ENCODE data around the gene MN1.

Gene MN1

GRCh38 chr22:27842669-27843431 is 41.3 kb upstream of the MN1 start:
- no peak overlapping the region for H3K9ac ChIP-seq (ENCODE audit: low read depth in 1 of 2, low read length in 2 of 2)
- H3K27ac ChIP-seq (ENCODE audit: low read depth in 2 of 2, low read length in 2 of 2), result no peak overlapping the region
- peaks cover 0 to 9% of the 10 kb centered on the region in 2 donors for H3K36me3 ChIP-seq (ENCODE audit: control insufficient read depth in 2 of 2, insufficient read depth in 2 of 2, low read length in 2 of 2)
- H3K4me1 ChIP-seq (ENCODE audit: control insufficient read depth in 2 of 2, insufficient read depth in 2 of 2, low read length in 2 of 2), result no peaks in the 10 kb centered on the region
- H3K27me3 ChIP-seq (ENCODE audit: control insufficient read depth in 2 of 2, insufficient read depth in 2 of 2, low read length in 2 of 2), result no peaks in the 10 kb centered on the region
- no peaks in the 10 kb centered on the region for H3K9me3 ChIP-seq (ENCODE audit: control insufficient read depth in 2 of 2, low read length in 2 of 2)
- no peak overlapping the region for H3K4me3 ChIP-seq (ENCODE audit: low read length in 2 of 2)

DNA sequence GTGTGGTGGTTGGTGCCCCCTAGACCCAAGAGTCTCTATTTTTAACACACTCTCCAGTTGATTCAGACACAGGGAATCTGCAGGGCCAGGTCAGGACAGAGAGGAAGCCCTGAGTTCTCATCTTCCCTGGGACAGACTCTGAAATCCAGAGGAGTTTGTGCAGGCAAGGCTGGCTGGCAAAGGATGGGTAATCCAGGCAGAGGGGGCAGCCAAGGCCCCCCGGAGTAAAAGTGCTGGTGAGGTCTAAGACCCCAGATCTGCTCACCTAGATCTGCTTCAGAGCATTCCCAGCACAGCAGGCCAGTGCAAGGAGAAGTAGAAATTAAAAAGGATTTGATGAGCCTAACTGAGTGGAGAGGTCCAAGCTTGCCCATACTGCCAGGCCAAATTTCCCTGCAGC is 40.6 kb upstream of the MN1 start:
- Histone ChIP-seq H3K9ac (ENCODE audit: low read depth in 1 of 2, low read length in 2 of 2) (no peak overlapping the region), H3K4me1 (ENCODE audit: control insufficient read depth in 2 of 2, insufficient read depth in 2 of 2, low read length in 2 of 2) (no peaks in the 10 kb centered on the region), H3K36me3 (ENCODE audit: control insufficient read depth in 2 of 2, insufficient read depth in 2 of 2, low read length in 2 of 2) (peaks cover 0 to 6% of the 10 kb centered on the region in 2 donors), H3K27ac (ENCODE audit: low read depth in 2 of 2, low read length in 2 of 2) (no peak overlapping the region), H3K4me3 (ENCODE audit: low read length in 2 of 2) (no peak overlapping the region), H3K9me3 (ENCODE audit: control insufficient read depth in 2 of 2, low read length in 2 of 2) (no peaks in the 10 kb centered on the region), H3K27me3 (ENCODE audit: control insufficient read depth in 2 of 2, insufficient read depth in 2 of 2, low read length in 2 of 2) (no peaks in the 10 kb centered on the region)

DNA sequence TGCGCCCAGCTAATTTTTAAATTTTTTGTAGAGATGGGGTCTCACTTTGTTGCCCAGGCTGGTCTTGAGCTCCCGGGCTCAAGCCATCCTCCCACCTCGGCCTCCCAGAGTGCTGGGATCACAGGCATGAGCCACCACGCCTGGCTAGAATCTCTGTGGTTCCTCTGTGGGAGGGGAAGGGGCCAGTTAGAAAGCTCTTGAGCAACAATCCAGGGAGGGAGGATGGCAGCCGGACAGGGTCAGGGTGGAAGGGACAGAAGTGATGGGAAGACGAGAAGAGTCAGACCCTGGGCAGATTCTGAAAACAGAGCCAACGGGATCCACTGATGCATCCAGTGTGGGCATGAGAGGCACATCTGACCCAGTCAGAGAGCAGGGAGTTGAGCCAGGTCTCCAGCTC is 38.9 kb upstream of the MN1 start:
- H3K4me3 ChIP-seq (ENCODE audit: low read length in 2 of 2), result no peak overlapping the region
- no peaks in the 10 kb centered on the region for H3K9me3 ChIP-seq (ENCODE audit: control insufficient read depth in 2 of 2, low read length in 2 of 2)
- H3K4me1 ChIP-seq (ENCODE audit: control insufficient read depth in 2 of 2, insufficient read depth in 2 of 2, low read length in 2 of 2), result no peaks in the 10 kb centered on the region
- H3K36me3 ChIP-seq (ENCODE audit: control insufficient read depth in 2 of 2, insufficient read depth in 2 of 2, low read length in 2 of 2), result no peaks in the 10 kb centered on the region
- H3K27me3 ChIP-seq (ENCODE audit: control insufficient read depth in 2 of 2, insufficient read depth in 2 of 2, low read length in 2 of 2), result no peaks in the 10 kb centered on the region
- H3K27ac ChIP-seq (ENCODE audit: low read depth in 2 of 2, low read length in 2 of 2), result no peak overlapping the region
- no peak overlapping the region for H3K9ac ChIP-seq (ENCODE audit: low read depth in 1 of 2, low read length in 2 of 2)

DNA sequence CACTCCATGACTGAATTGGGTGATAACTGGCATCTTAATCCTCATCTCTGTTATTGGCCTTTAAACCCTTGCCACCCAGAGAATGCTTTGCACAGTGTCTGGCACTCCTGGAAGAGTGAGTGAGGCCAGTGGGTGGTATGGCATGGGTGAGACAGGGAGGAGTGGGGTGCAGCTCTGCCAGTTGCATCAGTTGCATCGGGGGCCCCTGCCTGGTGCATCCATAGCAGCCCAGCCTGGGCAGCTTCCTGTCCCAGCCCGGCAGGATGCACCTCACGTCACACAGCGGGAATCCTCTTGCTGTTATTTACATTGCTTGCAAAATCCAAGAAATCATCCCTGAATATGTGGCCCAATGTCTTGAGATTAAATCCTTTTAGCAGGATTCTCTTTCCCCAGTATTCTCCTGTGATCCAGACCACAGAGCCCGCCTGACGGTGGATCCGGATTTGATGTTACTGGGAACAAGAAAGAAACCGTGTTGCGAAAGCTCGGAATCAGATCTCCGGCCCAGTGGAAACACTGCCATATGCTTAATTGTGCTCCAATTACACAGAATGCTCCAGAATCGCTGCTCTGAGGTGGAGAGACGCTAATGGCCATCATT is 37.6 kb upstream of the MN1 start:
- H3K4me1 ChIP-seq (ENCODE audit: control insufficient read depth in 2 of 2, insufficient read depth in 2 of 2, low read length in 2 of 2), result no peaks in the 10 kb centered on the region
- no peaks in the 10 kb centered on the region for H3K36me3 ChIP-seq (ENCODE audit: control insufficient read depth in 2 of 2, insufficient read depth in 2 of 2, low read length in 2 of 2)
- H3K9me3 ChIP-seq (ENCODE audit: control insufficient read depth in 2 of 2, low read length in 2 of 2), result no peaks in the 10 kb centered on the region
- H3K27me3 ChIP-seq (ENCODE audit: control insufficient read depth in 2 of 2, insufficient read depth in 2 of 2, low read length in 2 of 2), result no peaks in the 10 kb centered on the region
- no peak overlapping the region for H3K9ac ChIP-seq (ENCODE audit: low read depth in 1 of 2, low read length in 2 of 2)
- no peak overlapping the region for H3K4me3 ChIP-seq (ENCODE audit: low read length in 2 of 2)
- H3K27ac ChIP-seq (ENCODE audit: low read depth in 2 of 2, low read length in 2 of 2), result no peak overlapping the region

- Histone ChIP-seq H3K9ac (ENCODE audit: low read depth in 1 of 2, low read length in 2 of 2) (no peak overlapping the region), H3K4me3 (ENCODE audit: low read length in 2 of 2) (no peak overlapping the region), H3K9me3 (ENCODE audit: control insufficient read depth in 2 of 2, low read length in 2 of 2) (no peaks in the 10 kb centered on the region), H3K27ac (ENCODE audit: low read depth in 2 of 2, low read length in 2 of 2) (no peak overlapping the region), H3K27me3 (ENCODE audit: control insufficient read depth in 2 of 2, insufficient read depth in 2 of 2, low read length in 2 of 2) (no peaks in the 10 kb centered on the region), H3K36me3 (ENCODE audit: control insufficient read depth in 2 of 2, insufficient read depth in 2 of 2, low read length in 2 of 2) (no peaks in the 10 kb centered on the region), H3K4me1 (ENCODE audit: control insufficient read depth in 2 of 2, insufficient read depth in 2 of 2, low read length in 2 of 2) (no peaks in the 10 kb centered on the region)
These were observed 34.6 kb upstream of the MN1 start for GRCh38 chr22:27836181-27836580.

DNA sequence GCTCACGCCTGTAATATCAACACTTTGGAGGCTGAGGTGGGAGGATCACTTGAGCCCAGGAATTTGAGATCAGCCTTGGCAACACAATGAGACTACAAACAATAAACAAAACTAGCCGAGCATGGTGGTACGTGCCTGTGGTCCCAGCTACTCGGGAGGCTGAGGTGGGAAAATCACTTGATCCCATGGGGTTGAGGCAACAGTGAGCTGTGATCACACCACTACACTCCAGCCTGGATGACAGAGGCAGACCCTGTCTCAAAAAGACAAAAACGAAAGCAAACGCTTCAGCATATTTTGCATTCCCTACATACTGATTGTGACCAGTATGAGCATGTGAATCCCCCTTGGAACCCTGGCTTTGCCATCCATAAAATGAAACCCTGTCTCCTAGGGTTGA is 33.9 kb upstream of the MN1 start:
- H3K36me3 ChIP-seq (ENCODE audit: control insufficient read depth in 2 of 2, insufficient read depth in 2 of 2, low read length in 2 of 2), result no peaks in the 10 kb centered on the region
- no peaks in the 10 kb centered on the region for H3K4me1 ChIP-seq (ENCODE audit: control insufficient read depth in 2 of 2, insufficient read depth in 2 of 2, low read length in 2 of 2)
- no peak overlapping the region for H3K9ac ChIP-seq (ENCODE audit: low read depth in 1 of 2, low read length in 2 of 2)
- H3K27me3 ChIP-seq (ENCODE audit: control insufficient read depth in 2 of 2, insufficient read depth in 2 of 2, low read length in 2 of 2), result no peaks in the 10 kb centered on the region
- H3K9me3 ChIP-seq (ENCODE audit: control insufficient read depth in 2 of 2, low read length in 2 of 2), result no peaks in the 10 kb centered on the region
- no peak overlapping the region for H3K27ac ChIP-seq (ENCODE audit: low read depth in 2 of 2, low read length in 2 of 2)
- H3K4me3 ChIP-seq (ENCODE audit: low read length in 2 of 2), result no peak overlapping the region

- H3K4me1 ChIP-seq (ENCODE audit: control insufficient read depth in 2 of 2, insufficient read depth in 2 of 2, low read length in 2 of 2), result no peaks in the 10 kb centered on the region
- no peak overlapping the region for H3K4me3 ChIP-seq (ENCODE audit: low read length in 2 of 2)
- no peaks in the 10 kb centered on the region for H3K9me3 ChIP-seq (ENCODE audit: control insufficient read depth in 2 of 2, low read length in 2 of 2)
- H3K9ac ChIP-seq (ENCODE audit: low read depth in 1 of 2, low read length in 2 of 2), result no peak overlapping the region
- no peak overlapping the region for H3K27ac ChIP-seq (ENCODE audit: low read depth in 2 of 2, low read length in 2 of 2)
- H3K36me3 ChIP-seq (ENCODE audit: control insufficient read depth in 2 of 2, insufficient read depth in 2 of 2, low read length in 2 of 2), result no peaks in the 10 kb centered on the region
- H3K27me3 ChIP-seq (ENCODE audit: control insufficient read depth in 2 of 2, insufficient read depth in 2 of 2, low read length in 2 of 2), result no peaks in the 10 kb centered on the region
These were observed 33.0 kb upstream of the MN1 start for GRCh38 chr22:27834364-27835185.

DNA sequence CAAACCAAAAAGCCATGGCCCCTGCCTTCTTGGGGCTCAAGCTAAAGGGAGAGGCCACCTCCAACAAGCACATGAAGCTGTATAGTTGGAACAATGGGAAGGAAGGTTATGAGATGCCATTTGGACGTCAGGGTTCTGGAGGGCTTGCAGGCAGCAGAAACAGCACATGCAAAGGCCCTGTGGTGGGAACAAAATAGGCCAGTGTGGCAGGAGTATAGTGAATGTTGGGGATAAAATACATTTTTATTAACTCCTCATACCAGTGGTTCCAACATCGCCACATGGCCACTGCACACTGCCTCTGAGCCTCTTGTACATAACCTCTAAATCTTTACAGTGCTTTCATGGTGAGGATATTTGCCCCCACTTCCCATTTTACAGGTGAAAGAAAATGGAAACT is 32.2 kb upstream of the MN1 start:
- Histone ChIP-seq H3K4me3 (ENCODE audit: low read length in 2 of 2) (no peak overlapping the region), H3K9me3 (ENCODE audit: control insufficient read depth in 2 of 2, low read length in 2 of 2) (no peaks in the 10 kb centered on the region), H3K27me3 (ENCODE audit: control insufficient read depth in 2 of 2, insufficient read depth in 2 of 2, low read length in 2 of 2) (no peaks in the 10 kb centered on the region), H3K9ac (ENCODE audit: low read depth in 1 of 2, low read length in 2 of 2) (no peak overlapping the region), H3K36me3 (ENCODE audit: control insufficient read depth in 2 of 2, insufficient read depth in 2 of 2, low read length in 2 of 2) (no peaks in the 10 kb centered on the region), H3K4me1 (ENCODE audit: control insufficient read depth in 2 of 2, insufficient read depth in 2 of 2, low read length in 2 of 2) (no peaks in the 10 kb centered on the region), H3K27ac (ENCODE audit: low read depth in 2 of 2, low read length in 2 of 2) (no peak overlapping the region)

DNA sequence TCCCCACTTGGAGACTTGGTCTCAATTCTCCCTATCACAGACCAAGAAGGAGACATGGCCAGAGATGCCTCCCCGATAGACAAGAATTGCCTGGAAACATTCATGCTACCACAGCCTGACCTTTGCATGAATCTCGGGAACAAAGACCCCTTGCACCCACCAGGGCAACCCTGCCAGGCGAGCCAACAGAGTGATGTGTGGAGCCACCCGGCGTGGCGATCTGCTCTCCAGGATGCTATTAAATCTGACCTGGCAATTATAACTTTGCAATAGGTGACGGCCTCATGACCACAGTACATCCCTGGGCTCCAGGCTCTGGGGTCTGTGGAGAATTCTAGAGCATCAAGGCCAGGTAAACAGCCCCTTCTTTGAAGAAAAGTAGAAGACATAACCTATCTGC is 31.1 kb upstream of the MN1 start:
- H3K4me1 ChIP-seq (ENCODE audit: control insufficient read depth in 2 of 2, insufficient read depth in 2 of 2, low read length in 2 of 2), result no peaks in the 10 kb centered on the region
- no peaks in the 10 kb centered on the region for H3K27me3 ChIP-seq (ENCODE audit: control insufficient read depth in 2 of 2, insufficient read depth in 2 of 2, low read length in 2 of 2)
- H3K27ac ChIP-seq (ENCODE audit: low read depth in 2 of 2, low read length in 2 of 2), result no peak overlapping the region
- no peak overlapping the region for H3K9ac ChIP-seq (ENCODE audit: low read depth in 1 of 2, low read length in 2 of 2)
- H3K36me3 ChIP-seq (ENCODE audit: control insufficient read depth in 2 of 2, insufficient read depth in 2 of 2, low read length in 2 of 2), result no peaks in the 10 kb centered on the region
- no peak overlapping the region for H3K4me3 ChIP-seq (ENCODE audit: low read length in 2 of 2)
- H3K9me3 ChIP-seq (ENCODE audit: control insufficient read depth in 2 of 2, low read length in 2 of 2), result no peaks in the 10 kb centered on the region

GRCh38 chr22:27829620-27830019 is 28.1 kb upstream of the MN1 start:
- no peak overlapping the region for H3K4me3 ChIP-seq (ENCODE audit: low read length in 2 of 2)
- H3K9me3 ChIP-seq (ENCODE audit: control insufficient read depth in 2 of 2, low read length in 2 of 2), result no peaks in the 10 kb centered on the region
- no peaks in the 10 kb centered on the region for H3K4me1 ChIP-seq (ENCODE audit: control insufficient read depth in 2 of 2, insufficient read depth in 2 of 2, low read length in 2 of 2)
- H3K27me3 ChIP-seq (ENCODE audit: control insufficient read depth in 2 of 2, insufficient read depth in 2 of 2, low read length in 2 of 2), result no peaks in the 10 kb centered on the region
- no peaks in the 10 kb centered on the region for H3K36me3 ChIP-seq (ENCODE audit: control insufficient read depth in 2 of 2, insufficient read depth in 2 of 2, low read length in 2 of 2)
- no peak overlapping the region for H3K27ac ChIP-seq (ENCODE audit: low read depth in 2 of 2, low read length in 2 of 2)
- no peak overlapping the region for H3K9ac ChIP-seq (ENCODE audit: low read depth in 1 of 2, low read length in 2 of 2)

Measured in mucosa of rectum (tissue), 2 donors.